DND-41 (cell line): ENCODE results near the gene PMPCA.
"Not testable (repeated sequence)": the region's sequence is repeated elsewhere in the genome, so short reads cannot be mapped to it uniquely, and the experiment has no call there.

ENCODE experiments used
- ATAC-seq: fragments of 200-7000 bp; cut with Tn5 transposase; 3 replicates; pipeline ENCODE4 v1.9.1; 2021; ENCODE audit warnings: low read depth; ENCODE audit not compliant: insufficient read depth
- DNase-seq: peaks from one replicate; pipeline ENCODE4 v3.0.0-alpha.2; 2020
- H2AFZ ChIP-seq: 2 replicates; pipeline ENCODE4 v1.6.0; 2012; ENCODE audit warnings: low read depth, low read length
- H3K27ac ChIP-seq: 2 replicates; pipeline ENCODE4 v1.5.1; 2012; ENCODE audit warnings: low read length, inconsistent platforms
- H3K27me3 ChIP-seq: fragments of 200-600 bp; sonication (generic); 2 replicates; pipeline ENCODE4 v1.6.0; 2012; ENCODE audit warnings: low read length, mild to moderate bottlenecking, inconsistent platforms; ENCODE audit not compliant: insufficient read depth, poor library complexity
- H3K36me3 ChIP-seq: 2 replicates; pipeline ENCODE4 v1.5.1; 2012; ENCODE audit warnings: low read length, inconsistent platforms; ENCODE audit not compliant: insufficient read depth
- H3K4me1 ChIP-seq: 2 replicates; pipeline ENCODE4 v1.5.1; 2012; ENCODE audit warnings: mild to moderate bottlenecking, low read length; ENCODE audit not compliant: insufficient read depth
- H3K4me2 ChIP-seq: 2 replicates; pipeline ENCODE4 v1.6.0; 2012; ENCODE audit warnings: mild to moderate bottlenecking, moderate library complexity, low read length, inconsistent platforms; ENCODE audit not compliant: insufficient read depth
- H3K4me3 ChIP-seq, 2 experiments: fragments of 200-600 bp in 1 of 2; shearing (Covaris generic) in 1 of 2; 2 replicates each; pipeline ENCODE4 v1.5.1; 2012 to 2016; ENCODE audit warnings: inconsistent platforms in 2 of 2, low read length in 2 of 2, mild to moderate bottlenecking in 2 of 2, low read depth in 1 of 2, moderate library complexity in 1 of 2
- H3K79me2 ChIP-seq: 2 replicates; pipeline ENCODE4 v1.6.0; 2012; ENCODE audit warnings: low read length, inconsistent platforms; ENCODE audit not compliant: insufficient read depth
- H3K9ac ChIP-seq: 2 replicates; pipeline ENCODE4 v1.6.0; 2012; ENCODE audit warnings: low read depth, mild to moderate bottlenecking, inconsistent platforms, low read length, moderate library complexity
- H3K9me3 ChIP-seq: 2 replicates; pipeline ENCODE4 v1.5.1; 2012; ENCODE audit warnings: low read length, moderate library complexity, mild to moderate bottlenecking, inconsistent platforms; ENCODE audit not compliant: insufficient read depth, severe bottlenecking
- H4K20me1 ChIP-seq: 2 replicates; pipeline ENCODE4 v1.6.0; 2012; ENCODE audit warnings: low read length; ENCODE audit not compliant: insufficient read depth
- CTCF ChIP-seq: IDR thresholded peaks from 2 replicates; pipeline ENCODE4 v1.5.1; 2012; ENCODE audit warnings: borderline replicate concordance, low read length, moderate library complexity, mild to moderate bottlenecking; ENCODE audit not compliant: poor library complexity, severe bottlenecking; ENCODE audit errors: extremely low read depth
- EZH2 ChIP-seq: IDR thresholded peaks from 3 replicates; pipeline ENCODE4 v1.6.1; 2012; ENCODE audit warnings: borderline replicate concordance, low read depth, mild to moderate bottlenecking, moderate library complexity, low read length, inconsistent platforms; ENCODE audit not compliant: severe bottlenecking

PMPCA gene

GRCh38 chr9:136404801-136405136, 5.7 kb upstream of the PMPCA start:
- no peak overlapping the region for H3K4me3 ChIP-seq
- H3K36me3 ChIP-seq = peaks cover 56% of the 10 kb centered on the region
- H4K20me1 ChIP-seq = peaks cover 3% of the 10 kb centered on the region; the same call in 1 of the 2 replicates
- H2AFZ ChIP-seq = no peak overlapping the region
- H3K27ac ChIP-seq = no peak overlapping the region
- no peaks in the 10 kb centered on the region for H3K27me3 ChIP-seq
- no peaks in the 10 kb centered on the region for H3K9me3 ChIP-seq
- TF ChIP-seq EZH2 (no peak), CTCF (no peak)
- peaks cover 18% of the 10 kb centered on the region for H3K79me2 ChIP-seq
- no peak overlapping the region for H3K9ac ChIP-seq
- H3K4me1 ChIP-seq = peaks cover 24% of the 10 kb centered on the region
- H3K4me2 ChIP-seq = no peak overlapping the region
- DNase-seq (no peak), ATAC-seq (no peak)

DNA sequence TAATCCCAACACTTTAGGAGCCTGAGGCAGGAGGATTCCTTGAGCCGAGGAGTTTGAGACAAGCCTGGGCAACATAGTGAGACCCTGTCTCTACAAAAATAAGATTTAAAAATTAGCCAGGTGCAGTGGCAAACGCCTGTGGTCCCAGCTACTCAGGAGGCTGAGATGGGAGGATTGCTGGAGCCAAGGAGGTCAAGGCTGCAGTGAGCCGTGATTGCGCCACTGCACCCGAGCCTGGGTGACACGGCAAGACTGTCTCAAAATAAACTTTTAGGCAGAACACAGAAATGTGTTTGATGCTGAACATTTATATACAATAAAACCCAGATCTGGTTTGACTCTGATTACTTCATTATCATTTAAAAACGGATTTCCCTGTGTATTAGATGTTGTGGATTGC, 5.0 kb upstream of the PMPCA start:
- H3K9me3 ChIP-seq = no peaks in the 10 kb centered on the region
- H3K9ac ChIP-seq = no peak overlapping the region
- no peaks in the 10 kb centered on the region for H3K27me3 ChIP-seq
- no peak for ATAC-seq
- DNase-seq = no peak
- TF ChIP-seq EZH2 (no peak), CTCF (no peak)
- H3K36me3 ChIP-seq = peaks cover 56% of the 10 kb centered on the region
- no peak overlapping the region for H2AFZ ChIP-seq
- peaks cover 3% of the 10 kb centered on the region; the same call in 1 of the 2 replicates for H4K20me1 ChIP-seq
- H3K4me1 ChIP-seq = peaks cover 23% of the 10 kb centered on the region
- no peak overlapping the region for H3K27ac ChIP-seq
- no peak overlapping the region for H3K4me3 ChIP-seq
- peaks cover 21% of the 10 kb centered on the region for H3K79me2 ChIP-seq
- H3K4me2 ChIP-seq = no peak overlapping the region

GRCh38 chr9:136405904-136406303, 4.6 kb upstream of the PMPCA start:
- H3K4me1 ChIP-seq = peaks cover 19% of the 10 kb centered on the region
- H3K27ac ChIP-seq, H3K9ac ChIP-seq, DNase-seq, H3K27me3 ChIP-seq, H4K20me1 ChIP-seq, H3K4me2 ChIP-seq, H3K4me3 ChIP-seq, H2AFZ ChIP-seq, ATAC-seq, H3K9me3 ChIP-seq: not testable (repeated sequence)
- H3K79me2 ChIP-seq = peaks cover 25% of the 10 kb centered on the region
- H3K36me3 ChIP-seq = peaks cover 56% of the 10 kb centered on the region

DNA sequence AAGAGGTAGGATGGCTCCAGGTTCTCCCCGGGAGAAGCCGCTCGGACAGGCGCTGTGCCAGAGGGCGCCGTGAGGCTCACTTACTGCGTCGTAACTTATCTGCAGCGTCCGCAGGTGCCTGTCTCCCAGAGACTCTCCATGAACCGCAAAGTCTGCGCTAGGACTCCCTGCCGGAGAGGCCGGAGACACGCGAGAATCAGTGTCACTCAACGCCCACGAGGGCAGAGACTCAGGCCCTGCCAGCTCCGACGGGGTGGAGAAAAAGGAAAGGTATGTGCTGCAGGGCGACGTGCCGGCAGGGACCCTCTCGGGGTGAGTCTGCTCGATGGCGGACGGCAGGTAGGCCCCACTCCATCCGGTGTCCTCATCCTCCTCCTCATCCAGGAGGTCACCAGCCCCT, 3.4 kb upstream of the PMPCA start:
- not testable (repeated sequence) for H2AFZ ChIP-seq, DNase-seq, H3K27me3 ChIP-seq, H3K27ac ChIP-seq, H3K4me2 ChIP-seq, H3K9me3 ChIP-seq, ATAC-seq, H3K4me3 ChIP-seq, H3K9ac ChIP-seq
- peaks cover 52% of the 10 kb centered on the region for H3K36me3 ChIP-seq
- peaks cover 15% of the 10 kb centered on the region for H4K20me1 ChIP-seq
- H3K4me1 ChIP-seq = peaks cover 28% of the 10 kb centered on the region
- peaks cover 37% of the 10 kb centered on the region for H3K79me2 ChIP-seq
